Stimulated activated CD8-positive, alpha-beta memory T cell treated with anti-CD3 and anti-CD28 coated beads, Interleukin-2, amount 100 ng/mL, for 48 hours (primary cell): Measurements from ENCODE around the gene EXOC8.
A peak's percentile ranks its signal among the peaks of the same experiment; 100 is the strongest.

ENCODE experiments used
- DNase-seq, 2 donors: peaks; one replicate each; pipeline ENCODE4 v3.0.0-alpha.2; 2020; ENCODE audit warnings: low read depth in 2 of 2

The EXOC8 gene

DNA sequence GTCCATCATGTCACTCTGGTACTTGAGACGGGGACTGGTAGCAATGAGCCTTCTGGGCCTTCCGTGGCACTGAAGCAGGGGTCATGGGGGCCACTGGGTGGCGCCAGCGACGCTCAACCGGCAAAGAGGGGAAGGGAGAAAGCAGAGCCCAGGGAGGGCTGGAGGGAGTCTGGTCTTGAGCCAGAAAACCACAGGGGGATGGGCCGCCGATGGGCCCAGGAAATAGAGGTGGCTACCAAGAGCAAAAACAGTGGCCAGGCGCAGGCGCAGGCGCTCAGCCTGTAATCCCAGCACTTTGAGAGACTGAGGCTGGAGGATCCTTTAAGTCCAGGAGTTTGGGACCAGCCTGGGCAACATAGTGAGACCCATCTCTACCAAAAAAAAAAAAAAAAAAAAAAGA lies 21.8 kb downstream of the EXOC8 start:
- peak; percentile 28 to 41 for DNase-seq

DNA sequence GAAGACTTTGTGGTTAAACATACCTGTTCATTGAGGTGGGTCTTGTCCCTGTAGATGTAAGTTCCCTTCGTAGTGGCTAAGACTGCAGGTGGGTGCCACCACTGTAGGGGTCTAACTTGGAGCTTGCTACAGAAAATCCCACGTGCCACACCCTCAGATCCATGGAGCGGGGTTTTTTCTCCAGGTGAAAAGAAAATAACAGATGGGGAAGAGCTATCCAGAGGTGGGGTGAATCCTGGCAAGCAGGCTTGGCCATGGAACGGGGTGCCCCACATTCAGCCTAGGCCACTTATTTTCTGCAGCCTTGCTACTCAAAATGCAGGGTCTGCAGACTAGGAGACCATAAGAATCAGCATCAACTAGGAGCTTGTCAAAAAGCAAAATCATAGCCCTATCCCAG lies 24.0 kb downstream of the EXOC8 start:
- DNase-seq: no peak

DNA sequence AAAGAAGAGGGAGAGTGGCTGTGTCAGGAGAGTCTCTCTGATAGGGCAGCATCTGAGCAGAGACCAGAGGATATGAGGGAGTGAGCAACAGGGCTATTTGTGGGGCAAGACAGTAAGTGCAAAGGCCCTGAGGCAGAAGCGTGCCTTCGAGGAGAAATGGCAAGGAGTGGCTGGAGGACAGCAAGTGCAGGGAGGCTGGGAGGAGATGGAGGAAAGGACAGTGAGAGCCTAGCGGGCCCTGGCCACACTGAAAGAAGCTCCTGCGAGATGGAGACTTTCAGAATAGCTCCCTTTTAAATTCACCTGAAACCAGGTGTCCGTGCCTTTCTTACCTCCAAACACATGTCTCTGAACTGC lies 25.2 kb downstream of the EXOC8 start:
- DNase-seq: no peak

DNA sequence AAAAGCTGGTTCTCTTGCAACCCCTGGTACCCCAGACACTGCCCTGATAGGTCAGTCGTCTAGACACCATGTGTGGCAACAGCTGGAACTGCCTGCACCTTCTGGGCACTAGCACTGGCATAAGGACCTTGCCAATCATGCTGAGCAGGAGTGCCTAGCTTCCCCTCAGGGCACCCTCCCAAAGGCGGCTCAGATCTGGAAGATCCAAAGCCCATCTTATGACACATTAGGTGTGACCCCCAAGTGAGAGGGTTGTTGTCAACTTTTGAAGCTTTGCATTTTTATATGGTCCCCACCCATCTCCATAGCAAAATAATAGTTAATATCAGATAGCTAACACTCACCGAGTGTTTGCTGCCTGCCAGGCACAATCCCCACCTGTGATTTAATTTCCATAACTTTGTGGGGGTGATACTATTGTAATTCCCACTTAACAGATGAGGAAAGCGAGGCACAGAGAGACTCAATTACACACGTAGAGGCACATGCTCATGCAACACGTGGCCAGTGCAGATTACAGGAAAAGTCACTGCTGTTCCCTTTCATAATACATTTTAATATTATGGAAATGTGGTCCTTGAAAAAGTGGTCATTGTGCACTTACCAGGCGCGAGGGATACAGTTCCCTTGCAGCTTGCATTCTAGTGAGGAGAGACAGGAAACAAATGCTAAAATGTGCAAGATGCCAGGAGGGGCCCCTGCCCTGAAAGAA lies 25.8 kb downstream of the EXOC8 start:
- no peak for DNase-seq

DNA sequence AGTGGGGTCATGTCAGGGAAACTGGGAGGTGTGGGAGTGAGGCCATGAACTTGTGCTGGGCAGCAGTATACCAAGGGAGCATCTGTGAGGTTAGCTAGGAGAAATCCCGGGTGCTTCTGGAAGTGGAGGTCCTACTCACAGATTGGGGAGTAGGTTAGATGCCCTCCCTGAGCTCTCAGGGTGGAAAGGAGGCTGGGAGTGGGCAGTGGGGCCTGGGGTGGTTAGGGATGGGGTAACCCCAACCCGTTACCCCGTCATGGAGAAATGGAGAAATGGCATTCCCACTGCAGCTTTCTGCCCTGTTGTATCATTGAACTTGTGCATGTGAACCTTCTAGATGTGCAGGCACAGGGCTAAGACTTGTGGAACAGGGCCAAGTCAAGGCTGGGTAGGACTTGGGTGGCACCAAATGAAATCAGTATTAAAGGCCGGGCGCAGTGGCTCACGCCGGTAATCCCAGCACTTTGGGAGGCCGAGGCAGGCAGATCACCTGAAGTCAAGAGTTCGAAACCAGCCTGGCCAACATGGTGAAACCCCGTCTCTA lies 27.2 kb downstream of the EXOC8 start:
- DNase-seq: no peak

DNA sequence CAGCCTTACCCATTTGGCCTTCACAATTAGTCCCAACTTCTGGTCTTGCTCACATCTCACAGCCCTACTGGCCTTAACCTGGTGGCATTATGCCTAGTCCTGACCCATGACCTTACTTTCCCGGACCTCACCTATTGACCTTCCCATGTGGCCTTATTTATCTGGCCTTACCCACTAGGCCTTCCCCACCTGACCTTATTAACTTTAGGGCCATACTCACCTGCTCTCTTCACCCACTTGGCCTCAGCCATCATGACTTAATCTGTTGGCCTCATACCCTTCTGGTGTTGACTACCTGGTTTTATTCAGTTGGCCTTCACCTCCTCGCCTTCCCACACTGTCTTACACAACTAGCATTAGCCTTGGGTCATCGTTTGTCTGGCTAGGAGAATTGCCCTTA lies 35.7 kb downstream of the EXOC8 start:
- DNase-seq: no peak

DNA sequence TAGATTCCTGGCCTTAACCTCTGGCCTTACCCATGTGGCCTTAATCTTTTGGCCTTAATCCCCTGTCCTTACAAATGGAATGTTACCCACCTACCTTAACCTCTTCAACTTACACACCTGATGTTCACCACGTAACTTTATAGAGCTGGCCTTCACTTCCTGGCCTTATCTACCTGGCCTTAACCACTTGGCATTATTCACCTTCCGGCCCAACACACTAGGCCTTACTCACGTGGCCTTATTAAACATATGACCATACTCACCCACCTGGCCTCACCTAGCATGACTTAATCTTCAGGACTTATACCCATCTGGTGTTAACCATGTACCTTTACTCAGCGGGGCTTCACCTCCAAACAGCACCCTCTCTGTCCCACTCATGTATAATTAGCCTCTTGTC lies 41.7 kb downstream of the EXOC8 start:
- no peak for DNase-seq

DNA sequence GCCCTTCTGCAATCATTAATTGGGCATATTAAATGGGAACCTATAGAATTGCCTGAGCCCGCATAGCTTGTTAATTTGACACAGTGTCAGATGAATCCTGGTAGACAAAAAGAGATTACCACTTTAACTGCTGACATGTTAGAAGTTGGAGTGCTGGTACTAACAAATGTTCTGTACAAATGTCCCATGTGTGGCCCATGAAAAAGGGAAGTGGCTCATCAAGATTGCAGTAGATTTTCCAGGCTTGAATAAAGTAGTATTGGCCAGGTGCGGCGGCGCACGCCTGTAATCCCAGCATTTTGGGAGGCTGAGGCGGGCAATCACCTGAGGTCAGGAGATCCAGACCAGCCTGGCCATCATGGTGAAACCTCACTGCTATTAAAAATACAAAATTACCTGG lies 51.0 kb downstream of the EXOC8 start:
- DNase-seq: no peak

DNA sequence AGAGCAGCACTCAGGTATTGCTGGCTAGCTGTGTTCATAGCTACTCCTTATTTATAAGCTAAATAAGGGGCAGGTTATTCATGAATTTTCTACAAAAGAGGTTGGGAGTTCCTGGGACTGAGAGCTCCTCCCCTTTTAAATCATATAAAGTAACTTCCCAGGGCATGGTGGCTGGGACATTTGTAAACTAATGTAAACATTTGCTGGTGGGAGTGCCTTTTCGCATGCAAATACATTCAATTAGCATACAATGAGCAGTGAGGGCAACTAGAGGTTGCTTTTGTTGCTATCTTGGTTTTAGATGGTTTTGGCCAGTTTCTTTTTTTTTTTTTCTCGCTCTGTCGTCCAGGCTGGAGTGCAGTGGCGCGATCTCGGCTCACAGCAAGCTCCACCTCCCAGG lies 53.2 kb downstream of the EXOC8 start:
- DNase-seq: no peak
